Dermis blood vessel endothelial cell (primary cell): ENCODE data around the gene OR1K1. TPM values are rescaled to one million over a fixed set of nuclear protein-coding genes. Genes with fewer than 3 reads are reported as not detected.
"Not testable (repeated sequence)": the region's sequence is repeated elsewhere in the genome, so short reads cannot be mapped to it uniquely, and the experiment has no call there.

Experiments
- DNase-seq: peaks from one replicate; pipeline ENCODE4 v3.0.0; 2010
- total RNA-seq: library from RNA; depleted of rRNA; stranded (reverse); fragments of >200 nt; gene quantifications from 2 replicates; pipeline ENCODE4 v1.2.3, GENCODE V29; 2014

OR1K1 gene
- not detected in 2 replicates for total RNA-seq

GRCh38 chr9:122800066-122801060, at the start of gene OR1K1:
Gene OR1K1, plus strand, starts transcription at chr9:122800123. Its CDS starts 0 bp downstream, at chr9:122800123.
- no peak for DNase-seq

GRCh38 chr9:122754825-122755224, 45.1 kb upstream of the OR1K1 start:
- DNase-seq, result no peak

- DNase-seq, result no peak
Measured at GRCh38 chr9:122767817-122768216, 32.1 kb upstream of the OR1K1 start.

GRCh38 chr9:122777052-122777451, 22.9 kb upstream of the OR1K1 start:
- no peak for DNase-seq

- DNase-seq, result no peak
Measured at GRCh38 chr9:122777935-122778627, 21.8 kb upstream of the OR1K1 start.

- DNase-seq, result no peak
Measured at GRCh38 chr9:122779181-122779580, 20.7 kb upstream of the OR1K1 start.

- no peak for DNase-seq
Measured at GRCh38 chr9:122780026-122780425, 19.9 kb upstream of the OR1K1 start.

- no peak for DNase-seq
Measured at GRCh38 chr9:122781671-122782070, 18.3 kb upstream of the OR1K1 start.

GRCh38 chr9:122785269-122785668, 14.7 kb upstream of the OR1K1 start:
- DNase-seq, result no peak

GRCh38 chr9:122786338-122786737, 13.6 kb upstream of the OR1K1 start:
- DNase-seq, result no peak

- no peak for DNase-seq
Measured at GRCh38 chr9:122788831-122789230, 11.1 kb upstream of the OR1K1 start, which contains the start of gene OR5C1. Gene OR5C1, plus strand, starts transcription at chr9:122788933. Its CDS starts 0 bp downstream, at chr9:122788933.

- no peak for DNase-seq
Measured at GRCh38 chr9:122789256-122790046, 10.5 kb upstream of the OR1K1 start.

GRCh38 chr9:122791872-122792669, 7.9 kb upstream of the OR1K1 start:
- DNase-seq, result no peak

- no peak for DNase-seq
Measured at GRCh38 chr9:122797316-122798063, 2.4 kb upstream of the OR1K1 start.

- no peak for DNase-seq
Measured at GRCh38 chr9:122806661-122807060, 6.7 kb downstream of the OR1K1 start.

GRCh38 chr9:122807271-122807900, 7.5 kb downstream of the OR1K1 start:
- no peak for DNase-seq

- no peak for DNase-seq
Measured at GRCh38 chr9:122808141-122808540, 8.2 kb downstream of the OR1K1 start.

- not testable (repeated sequence) for DNase-seq
Measured at GRCh38 chr9:122809261-122809660, 9.3 kb downstream of the OR1K1 start.

- peak; percentile 91 for DNase-seq
Measured at GRCh38 chr9:122810306-122810946, 10.5 kb downstream of the OR1K1 start.

- DNase-seq, result no peak
Measured at GRCh38 chr9:122812736-122813135, 12.8 kb downstream of the OR1K1 start.
